B cell (primary cell): ENCODE measurements around the gene MYH10. TPM values are rescaled to one million over a fixed set of nuclear protein-coding genes. Genes with fewer than 3 reads are reported as not detected.

Experiments
- ATAC-seq: fragments of 200-7000 bp; cut with Tn5 transposase; one replicate; pipeline ENCODE4 v1.10.0; 2021; ENCODE audit warnings: low read depth, mild to moderate bottlenecking, moderate number of reproducible peaks, moderate library complexity
- CTCF ChIA-PET: fragments of 350-600 bp; sonication (Branson Sonifier 250); formaldehyde crosslinking; loops from one replicate; lab custom pipeline; 2021; ENCODE audit warnings: antibody characterized with exemption, inconsistent platforms; lab: Charles Lee
- POLR2A ChIA-PET: fragments of 350-600 bp; sonication (Branson Sonifier 250); formaldehyde crosslinking; loops from one replicate; lab custom pipeline; 2021; ENCODE audit warnings: antibody characterized with exemption; lab: Charles Lee
- DNase-seq: peaks from one replicate; pipeline ENCODE4 v3.0.0; 2013
- H2AFZ ChIP-seq: 2 replicates; pipeline ENCODE4 v1.6.1; 2012; ENCODE audit warnings: mild to moderate bottlenecking, low read depth, low read length; ENCODE audit not compliant: insufficient read depth, poor library complexity, severe bottlenecking
- H3K27ac ChIP-seq, 2 donors: 1 replicate in 1 of 2; 2 replicates in 1 of 2; pipeline ENCODE4 v1.5.1; 2012 to 2013; ENCODE audit warnings: low read length in 2 of 2, mild to moderate bottlenecking in 2 of 2, moderate library complexity in 1 of 2
- H3K27me3 ChIP-seq, 4 experiments: fragments of 200-600 bp in 1 of 4; sonication (generic) in 1 of 4; replicated peaks in 1 of 4; 1 replicate in 2 of 4; 2 replicates in 2 of 4; pipeline versions ENCODE4 v1.6.1 to v1.7.0; 2013 to 2016; ENCODE audit warnings: low read length in 3 of 4, mild to moderate bottlenecking in 2 of 4, mixed read lengths in 1 of 4, moderate library complexity in 1 of 4; ENCODE audit not compliant: insufficient read depth in 4 of 4, control insufficient read depth in 3 of 4; ENCODE audit errors: control extremely low read depth in 1 of 4
- H3K36me3 ChIP-seq, 2 experiments: replicated peaks in 1 of 2; 1 replicate in 1 of 2; 2 replicates in 1 of 2; pipeline versions ENCODE4 v1.6.1 to v1.7.1; 2013; ENCODE audit warnings: low read length in 1 of 2; ENCODE audit not compliant: insufficient read depth in 2 of 2, control insufficient read depth in 1 of 2; ENCODE audit errors: control extremely low read depth in 1 of 2, extremely low read depth in 1 of 2
- H3K4me1 ChIP-seq, 2 donors: fragments of 200-600 bp in 1 of 2; sonication (generic) in 1 of 2; 1 replicate in 1 of 2; 2 replicates in 1 of 2; pipeline versions ENCODE4 v1.5.1 to v1.6.1; 2013 to 2017; ENCODE audit warnings: low read length in 2 of 2; ENCODE audit not compliant: control insufficient read depth in 2 of 2, insufficient read depth in 2 of 2
- H3K4me2 ChIP-seq: replicated peaks from 2 replicates; pipeline ENCODE3; 2012; ENCODE audit warnings: mild to moderate bottlenecking, low read depth, low read length; ENCODE audit not compliant: poor library complexity, severe bottlenecking
- H3K4me3 ChIP-seq, 5 experiments: fragments of 200-600 bp in 1 of 5; sonication (generic) in 1 of 5; 1 replicate in 3 of 5; 2 replicates in 2 of 5; pipeline versions ENCODE4 v1.5.1 to v1.7.0; 2011 to 2016; ENCODE audit warnings: low read length in 4 of 5, mild to moderate bottlenecking in 4 of 5, low read depth in 2 of 5, control low read depth in 1 of 5, moderate library complexity in 1 of 5; ENCODE audit not compliant: insufficient read depth in 1 of 5; ENCODE audit errors: control extremely low read depth in 1 of 5, extremely low read depth in 1 of 5
- H3K79me2 ChIP-seq: fragments of 200-600 bp; sonication (generic); one replicate; pipeline ENCODE4 v1.6.0; 2016; ENCODE audit warnings: low read length; ENCODE audit not compliant: control insufficient read depth, insufficient read depth
- H3K9ac ChIP-seq: fragments of 200-600 bp; sonication (generic); 2 replicates; pipeline ENCODE4 v1.6.1; 2017; ENCODE audit warnings: mild to moderate bottlenecking, low read length, moderate library complexity
- H3K9me3 ChIP-seq, 3 donors: one replicate each; pipeline versions ENCODE4 v1.6.1 to v1.7.1; 2013; ENCODE audit warnings: low read length in 2 of 3; ENCODE audit not compliant: control insufficient read depth in 2 of 3, insufficient read depth in 1 of 3; ENCODE audit errors: control extremely low read depth in 1 of 3
- H4K20me1 ChIP-seq: 2 replicates; pipeline ENCODE4 v1.6.0; 2012; ENCODE audit warnings: mild to moderate bottlenecking, low read length; ENCODE audit not compliant: insufficient read depth, control insufficient read depth, poor library complexity, severe bottlenecking
- H3K27ac Mint-ChIP-seq: one replicate; pipeline ENCODE4 v1.8.0; 2021; ENCODE audit warnings: mixed read lengths
- H3K27me3 Mint-ChIP-seq: one replicate; pipeline ENCODE4 v1.8.0; 2021; ENCODE audit warnings: mixed read lengths
- H3K4me1 Mint-ChIP-seq: one replicate; pipeline ENCODE4 v1.8.0; 2021; ENCODE audit warnings: mixed read lengths
- H3K4me3 Mint-ChIP-seq: one replicate; pipeline ENCODE4 v1.8.0; 2021; ENCODE audit warnings: mixed read lengths
- H3K9me3 Mint-ChIP-seq: one replicate; pipeline ENCODE4 v1.8.0; 2022; ENCODE audit warnings: mixed read lengths; ENCODE audit not compliant: insufficient read depth
- EZH2 ChIP-seq: IDR thresholded peaks from 2 replicates; pipeline ENCODE4 v1.6.1; 2012; ENCODE audit warnings: borderline replicate concordance, low read depth, mild to moderate bottlenecking, moderate library complexity, low read length; ENCODE audit not compliant: insufficient read depth, poor library complexity, severe bottlenecking
- WGBS: methylation state at CpG from one replicate; pipeline ENCODE4 v1.1.5; 2013; ENCODE audit warnings: missing lambda C conversion rate; ENCODE audit not compliant: insufficient coverage; 5-methylcytosine and 5-hydroxymethylcytosine counted together
- intact Hi-C: fragments of 100-400 bp; cut with micrococcal nuclease; formaldehyde crosslinking; loops from one replicate; pipeline ENCODE4 v1.10.0; 2022
- polyA plus RNA-seq: library from polyadenylated mRNA; depleted of rRNA; stranded (reverse); fragments of >200 nt; gene quantifications from 2 replicates; pipeline ENCODE4 v1.2.3, GENCODE V29; 2012
- total RNA-seq, 2 donors: library from RNA; stranded (reverse); fragments of 120-200 nt in 1 of 2; gene quantifications; 1 replicate in 1 of 2; 2 replicates in 1 of 2; pipeline versions ENCODE4 v1.2.3 to v1.2.4, GENCODE V29; 2013 to 2022
- TF ChIP-seq, protein P1 (sequence below): fragments of 200-600 bp; IDR thresholded peaks from one replicate; pipeline ENCODE4 v1.8.0; 2022; ENCODE audit warnings: antibody characterized with exemption, mild to moderate bottlenecking

MYH10 gene
- total and polyA plus RNA-seq, 2 donors (not counting 1 experiment from before 2014, with no cell fraction given): 0.04 to 1.7 TPM

DNA sequence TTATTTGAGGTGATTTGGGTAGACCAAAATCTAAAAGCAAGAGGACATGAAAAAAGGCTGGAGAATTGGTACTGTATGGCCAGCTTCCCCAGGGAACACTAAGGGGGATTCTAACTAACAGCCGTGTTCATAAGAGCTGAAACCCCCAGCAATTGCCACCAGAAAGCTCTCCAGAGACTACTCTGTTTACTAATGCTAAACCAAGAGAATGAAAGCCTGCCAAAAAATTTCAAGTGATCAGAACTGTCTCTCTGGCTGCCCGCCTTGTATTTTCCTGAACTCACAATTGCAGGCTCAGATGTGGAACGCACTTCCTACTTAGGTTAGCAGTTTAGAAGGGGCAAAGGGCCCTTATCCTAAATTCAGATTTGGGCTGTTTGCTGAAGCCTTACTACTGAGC, 24.1 kb downstream of the MYH10 start:
- CTCF ChIA-PET: no interaction called here
- Mint-ChIP-seq H3K27me3 (peaks cover 14% of the 10 kb centered on the region), H3K4me1 (no peaks in the 10 kb centered on the region), H3K4me3 (no peak overlapping the region), H3K27ac (no peak overlapping the region), H3K9me3 (no peaks in the 10 kb centered on the region)
- TF ChIP-seq EZH2: no peak
- TF ChIP-seq, protein P1, sequence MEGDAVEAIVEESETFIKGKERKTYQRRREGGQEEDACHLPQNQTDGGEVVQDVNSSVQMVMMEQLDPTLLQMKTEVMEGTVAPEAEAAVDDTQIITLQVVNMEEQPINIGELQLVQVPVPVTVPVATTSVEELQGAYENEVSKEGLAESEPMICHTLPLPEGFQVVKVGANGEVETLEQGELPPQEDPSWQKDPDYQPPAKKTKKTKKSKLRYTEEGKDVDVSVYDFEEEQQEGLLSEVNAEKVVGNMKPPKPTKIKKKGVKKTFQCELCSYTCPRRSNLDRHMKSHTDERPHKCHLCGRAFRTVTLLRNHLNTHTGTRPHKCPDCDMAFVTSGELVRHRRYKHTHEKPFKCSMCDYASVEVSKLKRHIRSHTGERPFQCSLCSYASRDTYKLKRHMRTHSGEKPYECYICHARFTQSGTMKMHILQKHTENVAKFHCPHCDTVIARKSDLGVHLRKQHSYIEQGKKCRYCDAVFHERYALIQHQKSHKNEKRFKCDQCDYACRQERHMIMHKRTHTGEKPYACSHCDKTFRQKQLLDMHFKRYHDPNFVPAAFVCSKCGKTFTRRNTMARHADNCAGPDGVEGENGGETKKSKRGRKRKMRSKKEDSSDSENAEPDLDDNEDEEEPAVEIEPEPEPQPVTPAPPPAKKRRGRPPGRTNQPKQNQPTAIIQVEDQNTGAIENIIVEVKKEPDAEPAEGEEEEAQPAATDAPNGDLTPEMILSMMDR: no peak
- no peak overlapping the region for H2AFZ ChIP-seq
- DNase-seq (no peak), ATAC-seq (no peak)
- 66% methylated on average over 3 of the region's 3 CpGs for WGBS
- H3K79me2 ChIP-seq: no peaks in the 10 kb centered on the region
- no peak overlapping the region for H3K9ac ChIP-seq
- H3K36me3 ChIP-seq: no peaks in the 10 kb centered on the region
- POLR2A ChIA-PET: no interaction called here
- H3K27ac ChIP-seq: no peak overlapping the region
- H4K20me1 ChIP-seq: no peaks in the 10 kb centered on the region
- no peak overlapping the region for H3K4me2 ChIP-seq
- intact Hi-C loops: no loop called here
- no peaks in the 10 kb centered on the region for H3K27me3 ChIP-seq
- no peak overlapping the region for H3K4me3 ChIP-seq
- H3K4me1 ChIP-seq: no peaks in the 10 kb centered on the region
- H3K9me3 ChIP-seq: peaks cover 0 to 3% (median 0%) of the 10 kb centered on the region in 3 donors

DNA sequence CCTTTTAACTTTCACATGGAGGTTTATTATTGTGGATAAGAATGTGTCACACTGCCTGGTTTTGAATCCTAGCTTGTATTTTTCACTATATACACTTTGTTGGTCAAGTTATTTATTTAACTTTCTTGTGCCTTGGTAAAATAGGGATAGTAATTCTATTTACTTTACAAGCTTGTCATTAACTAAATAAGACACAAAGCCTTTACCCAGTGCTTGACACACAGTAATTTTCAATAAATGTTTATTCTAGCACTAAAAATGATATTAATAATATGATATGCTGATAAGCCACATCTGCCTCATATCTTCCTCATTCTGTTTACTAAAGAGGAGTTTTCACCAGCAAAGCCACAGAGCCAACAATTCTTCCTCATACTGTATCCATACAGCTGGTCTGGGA, 27.8 kb downstream of the MYH10 start:
- Histone ChIP-seq H3K4me2 (no peak overlapping the region), H3K4me1 (no peaks in the 10 kb centered on the region), H3K27me3 (no peaks in the 10 kb centered on the region), H4K20me1 (no peaks in the 10 kb centered on the region), H3K79me2 (no peaks in the 10 kb centered on the region), H2AFZ (no peak overlapping the region), H3K27ac (no peak overlapping the region), H3K9me3 (no peaks in the 10 kb centered on the region), H3K36me3 (no peaks in the 10 kb centered on the region), H3K4me3 (no peak overlapping the region), H3K9ac (no peak overlapping the region)
- CTCF ChIA-PET: no interaction called here
- TF ChIP-seq, protein P1: no peak
- no peak for TF ChIP-seq EZH2
- POLR2A ChIA-PET: no interaction called here
- ATAC-seq (no peak), DNase-seq (no peak)
- no peak overlapping the region for H3K4me3 Mint-ChIP-seq
- intact Hi-C loops: no loop called here
- peaks cover 10% of the 10 kb centered on the region for H3K27me3 Mint-ChIP-seq
- no peaks in the 10 kb centered on the region for H3K9me3 Mint-ChIP-seq
- no peaks in the 10 kb centered on the region for H3K4me1 Mint-ChIP-seq
- no peak overlapping the region for H3K27ac Mint-ChIP-seq
